Heart right ventricle (tissue), 16 donors: ENCODE data around the gene CRTC3. TPM values are rescaled to one million over a fixed set of nuclear protein-coding genes. Genes with fewer than 3 reads are reported as not detected.

Experiments used
- ATAC-seq, 8 donors: fragments of 200-7000 bp; cut with Tn5 transposase; one replicate each; pipeline ENCODE4 v1.9.1; 2020; ENCODE audit warnings: mild to moderate bottlenecking in 8 of 8, moderate library complexity in 8 of 8, moderate number of reproducible peaks in 1 of 8
- DNase-seq, 2 donors: peaks; one replicate each; pipeline ENCODE4 v3.0.0-alpha.2; 2020
- H3K27ac ChIP-seq, 10 donors: fragments of 200-600 bp; sonication (generic) in 2 of 10; one replicate each; pipeline versions ENCODE4 v1.5.0 to v1.8.0; 2020 to 2022; ENCODE audit warnings: mild to moderate bottlenecking in 3 of 10
- H3K27me3 ChIP-seq, 7 donors: fragments of 200-600 bp; one replicate each; pipeline ENCODE4 v1.8.0; 2021 to 2022; ENCODE audit warnings: mild to moderate bottlenecking in 2 of 7
- H3K36me3 ChIP-seq, 9 donors: fragments of 200-600 bp; sonication (generic) in 1 of 9; one replicate each; pipeline versions ENCODE4 v1.5.0 to v1.8.0; 2020 to 2022; ENCODE audit warnings: mild to moderate bottlenecking in 2 of 9
- H3K4me1 ChIP-seq, 9 donors: fragments of 200-600 bp; sonication (generic) in 1 of 9; one replicate each; pipeline versions ENCODE4 v1.5.0 to v1.8.0; 2020 to 2022; ENCODE audit warnings: mild to moderate bottlenecking in 4 of 9
- H3K4me3 ChIP-seq, 10 donors: fragments of 200-600 bp; sonication (generic) in 2 of 10; one replicate each; pipeline versions ENCODE4 v1.5.0 to v1.8.0; 2020 to 2022; ENCODE audit warnings: mild to moderate bottlenecking in 7 of 10, moderate library complexity in 2 of 10
- H3K9me3 ChIP-seq, 11 donors: fragments of 200-600 bp in 10 of 11; sonication (generic) in 2 of 11; one replicate each; pipeline versions ENCODE4 v1.5.0 to v1.8.0; 2013 to 2022; ENCODE audit warnings: mild to moderate bottlenecking in 2 of 11, control low read depth in 1 of 11, moderate library complexity in 1 of 11
- CTCF ChIP-seq, 9 donors: fragments of 200-600 bp; sonication (generic) in 2 of 9; IDR thresholded peaks; one replicate each; pipeline versions ENCODE4 v1.5.0 to v1.8.0; 2021 to 2022; ENCODE audit warnings: antibody characterized with exemption in 9 of 9, mild to moderate bottlenecking in 5 of 9, moderate library complexity in 1 of 9
- WGBS, 2 donors: extraction: QIAGEN DNeasy Blood & Tissue Kit; methylation state at CpG; one replicate each; pipeline ENCODE4 v1.1.7; 2013; ENCODE audit warnings: inconsistent platforms in 1 of 2; 5-methylcytosine and 5-hydroxymethylcytosine counted together
- intact Hi-C, 10 donors: fragments of 100-400 bp; cut with DNase I; formaldehyde crosslinking; loops; one replicate each; pipeline versions ENCODE4 v1.11.1 to v1.14.2; 2022
- polyA plus RNA-seq, 2 donors: library from polyadenylated mRNA; stranded (reverse); fragments of 200-250 nt; gene quantifications; one replicate each; pipeline ENCODE4 v1.2.3, GENCODE V29; 2013
- total RNA-seq, 10 donors: library from RNA; stranded (reverse); fragmentation: NEBNext Ultra II Directional in 3 of 10; extraction: Animal tissue kit (Norgen Biotek cat#: 25700) in 3 of 10; gene quantifications; one replicate each; pipeline versions ENCODE4 v1.2.1 to v1.2.4, GENCODE V29; 2021 to 2023
- donor health status: Arrhythmogenic right ventricular cardiomyopathy.
- donor health status: ischemic (EF 13 %, LVEDD 7.1; RV severe dilation, severe dysfunction).
- donor health status: healthy with polysubstance abuse.
- donor health status: DM: no; HTN: yes; CAD: no.
- donor health status: DM: no; HTN: no; CAD: no.
- donor health status: ischemic (EF 25% LVEDD 6.9; RV normal size, moderate dysfunction).
- donor health status: ischemic (EF 25% LVEDD 5.7; RV mildly dilated, moderate dysfunction).
- donor health status: healthy.
- donor health status: DM: yes; HTN: yes; CAD: no.
- donor health status: Ischemic cardiomyopathy.
- donor health status: ischemic (EF 35%, LVEDD 5.7; RV mildly dilated, moderate dysfunction).
- donor health status: nonischemic (EF 11% LVEDD 7.7; RV severe dilation, severe dysfunction).
- donor health status: DM: yes; HTN: yes; CAD: no.
- donor health status: PGD.
- donor health status: ischemic (EF 29% LVEDD 5.4; RV normal size, mild dysfunction).
- donor health status: nonischemic (EF 23%, LVEDD 6.1; RV moderate dilation, normal function).

The CRTC3 gene
- total and polyA plus RNA-seq, 12 donors: 11.5 to 34.9 (median 28.3) TPM

DNA sequence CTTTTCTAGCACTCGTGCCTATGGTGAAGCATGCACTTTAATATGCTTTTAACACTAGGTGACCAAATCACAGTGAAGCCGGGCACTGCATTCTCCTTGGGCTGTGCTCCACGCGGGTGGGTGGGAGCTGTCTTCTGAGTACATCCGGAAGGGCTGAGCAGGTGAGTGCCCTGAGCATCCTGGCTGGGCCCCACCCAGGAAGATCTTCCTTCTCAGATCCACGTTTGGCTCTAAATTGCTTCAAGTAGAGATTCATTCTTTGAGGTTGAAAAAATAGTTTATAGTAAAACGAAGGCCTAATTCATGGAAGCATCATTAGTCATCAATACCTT is 113.5 kb downstream of the CRTC3 start:
- Histone ChIP-seq H3K27ac (no peak overlapping the region), H3K9me3 (peaks cover 0 to 5% (median 0%) of the 10 kb centered on the region in 11 donors), H3K36me3 (peaks cover 0 to 71% (median 45%) of the 10 kb centered on the region in 9 donors), H3K4me3 (no peak overlapping the region), H3K4me1 (peaks cover 0 to 10% (median 7%) of the 10 kb centered on the region in 9 donors), H3K27me3 (no peaks in the 10 kb centered on the region)
- DNase-seq (no peak), ATAC-seq (no peak)
- WGBS, 2 donors: 94 to 95% methylated on average over 7 of the region's 7 CpGs
- intact Hi-C loops: no loop called here
- TF ChIP-seq CTCF (IDR thresholded peaks at IDR 0.05): no peak

GRCh38 chr15:90644526-90644925 is 114.8 kb downstream of the CRTC3 start:
- Histone ChIP-seq H3K4me3 (no peak overlapping the region), H3K36me3 (peaks cover 0 to 58% (median 37%) of the 10 kb centered on the region in 9 donors), H3K4me1 (peaks cover 0 to 23% (median 17%) of the 10 kb centered on the region in 9 donors), H3K9me3 (peaks cover 0 to 5% (median 0%) of the 10 kb centered on the region in 11 donors), H3K27me3 (no peaks in the 10 kb centered on the region), H3K27ac (no peak overlapping the region)
- no peak for TF ChIP-seq CTCF (IDR thresholded peaks at IDR 0.05)
- ATAC-seq (no peak), DNase-seq (no peak)
- intact Hi-C loops: no loop called here
- 90 to 94% methylated on average over 8 of the region's 8 CpGs for WGBS, 2 donors

DNA sequence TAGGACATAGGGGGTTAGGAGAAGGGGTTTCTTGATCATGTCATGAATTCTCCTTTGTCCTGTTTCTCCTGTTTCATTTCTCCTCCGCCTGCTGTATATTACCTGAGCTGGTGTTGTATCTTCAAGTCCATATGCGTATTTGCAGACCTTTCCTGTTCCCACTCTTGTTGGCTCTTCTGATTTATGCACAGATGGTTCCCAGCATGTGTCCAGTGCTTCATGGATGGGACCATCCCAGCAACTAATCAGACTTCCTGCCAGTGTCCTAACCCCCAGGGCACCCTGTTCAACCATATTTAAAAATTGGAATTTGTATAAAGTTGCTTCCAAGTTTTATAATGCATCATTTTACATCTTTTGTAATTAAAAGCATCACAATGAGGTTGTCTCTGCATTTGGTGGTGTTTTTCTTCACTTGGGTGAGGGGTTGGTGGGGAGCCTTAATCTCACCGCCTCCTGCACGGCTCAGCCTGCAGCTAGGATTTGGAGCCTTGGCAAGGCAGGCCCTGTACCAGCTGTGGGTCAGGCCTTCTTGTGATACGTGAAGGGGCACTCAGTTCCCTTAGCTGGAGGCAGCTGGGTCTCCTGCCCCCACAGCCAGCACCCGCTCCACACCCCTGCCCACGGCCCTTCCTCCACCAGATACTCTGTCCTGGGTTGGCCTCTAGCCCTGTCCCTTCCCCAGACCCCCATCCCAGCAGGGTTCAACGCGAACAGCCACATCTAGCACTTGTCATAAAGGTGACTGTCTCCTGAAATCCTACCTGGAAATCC is 115.4 kb downstream of the CRTC3 start:
- ATAC-seq (no peak), DNase-seq (no peak)
- intact Hi-C loops: loop anchor here in 6 of 10 donors (5.0 kb wide), 3 partner anchors 47 to 287 kb away; partner anchors contain the start of genes HDDC3 (in 3 of the 6) and BLM (in 1 of the 6)
- peaks cover 0 to 26% (median 20%) of the 10 kb centered on the region in 9 donors for H3K4me1 ChIP-seq
- peaks cover 0 to 52% (median 37%) of the 10 kb centered on the region in 9 donors for H3K36me3 ChIP-seq
- H3K27ac ChIP-seq: no peak overlapping the region
- WGBS, 2 donors: 82 to 84% methylated on average over 9 of the region's 9 CpGs
- TF ChIP-seq CTCF (IDR thresholded peaks at IDR 0.05): no peak
- H3K4me3 ChIP-seq: no peak overlapping the region
- H3K27me3 ChIP-seq: no peaks in the 10 kb centered on the region
- H3K9me3 ChIP-seq: peaks cover 0 to 5% (median 0%) of the 10 kb centered on the region in 11 donors

GRCh38 chr15:90645873-90646575 is 116.3 kb downstream of the CRTC3 start:
- peaks cover 0 to 43% (median 29%) of the 10 kb centered on the region in 9 donors for H3K36me3 ChIP-seq
- DNase-seq: no peak
- intact Hi-C loops: loop anchor here in 6 of 10 donors (5.0 kb wide), 3 partner anchors 46 to 286 kb away; partner anchors contain the start of genes HDDC3 (in 3 of the 6) and BLM (in 1 of the 6)

More at GRCh38 chr15:90645873-90646575, 116.3 kb downstream of the CRTC3 start:
- Histone ChIP-seq H3K27ac (no peak overlapping the region), H3K27me3 (no peaks in the 10 kb centered on the region), H3K9me3 (peaks cover 0 to 5% (median 0%) of the 10 kb centered on the region in 11 donors), H3K4me1 (peaks cover 0 to 29% (median 20%) of the 10 kb centered on the region in 9 donors), H3K4me3 (no peak overlapping the region)
- TF ChIP-seq CTCF (IDR thresholded peaks at IDR 0.05): no peak
- 79 to 84% methylated on average over 23 of the region's 23 CpGs for WGBS, 2 donors
- ATAC-seq: no peak
